Fibroblast of lung (primary cell): ENCODE measurements around the gene CADPS. TPM values are rescaled to one million over a fixed set of nuclear protein-coding genes. Genes with fewer than 3 reads are reported as not detected.

Experiments used
- DNase-seq, 2 donors: peaks; one replicate each; pipeline versions ENCODE4 v3.0.0 to v3.0.0-alpha.2; 2010; ENCODE audit warnings: low read depth in 2 of 2
- H2AFZ ChIP-seq: 2 replicates; pipeline ENCODE4 v1.5.1; 2012; ENCODE audit warnings: low read length, control low read depth, inconsistent platforms
- H3K27ac ChIP-seq: 2 replicates; pipeline ENCODE4 v1.5.1; 2011; ENCODE audit warnings: low read length, control low read depth; ENCODE audit not compliant: insufficient read depth
- H3K27me3 ChIP-seq: 2 replicates; pipeline ENCODE4 v1.5.1; 2011; ENCODE audit warnings: mild to moderate bottlenecking, low read length; ENCODE audit not compliant: control insufficient read depth, insufficient read depth
- H3K36me3 ChIP-seq: 2 replicates; pipeline ENCODE4 v1.5.1; 2011; ENCODE audit warnings: low read length; ENCODE audit not compliant: control insufficient read depth, insufficient read depth
- H3K4me1 ChIP-seq: 2 replicates; pipeline ENCODE4 v1.5.1; 2011; ENCODE audit warnings: low read length; ENCODE audit not compliant: control insufficient read depth, insufficient read depth; ENCODE audit errors: extremely low read depth
- H3K4me2 ChIP-seq: 2 replicates; pipeline ENCODE4 v1.5.1; 2011; ENCODE audit warnings: low read length, control low read depth; ENCODE audit not compliant: insufficient read depth; ENCODE audit errors: extremely low read depth
- H3K4me3 ChIP-seq, 4 experiments: fragments of 200-600 bp in 1 of 4; sonication (generic) in 1 of 4; replicated peaks in 1 of 4; 2 replicates each; pipeline ENCODE4 v1.5.1; 2011 to 2016; ENCODE audit warnings: low read length in 4 of 4, low read depth in 3 of 4, mild to moderate bottlenecking in 3 of 4, control low read depth in 2 of 4, inconsistent platforms in 1 of 4, mixed read lengths in 1 of 4; ENCODE audit not compliant: insufficient read depth in 1 of 4; ENCODE audit errors: control extremely low read depth in 1 of 4
- H3K79me2 ChIP-seq: 2 replicates; pipeline ENCODE4 v1.5.1; 2012; ENCODE audit warnings: mild to moderate bottlenecking, low read length, inconsistent platforms; ENCODE audit not compliant: control insufficient read depth, insufficient read depth
- H3K9ac ChIP-seq: 2 replicates; pipeline ENCODE4 v1.5.1; 2011; ENCODE audit warnings: mild to moderate bottlenecking, low read length, control low read depth; ENCODE audit not compliant: insufficient read depth
- H3K9me3 ChIP-seq: 2 replicates; pipeline ENCODE4 v1.5.1; 2012; ENCODE audit warnings: low read depth, low read length; ENCODE audit not compliant: control insufficient read depth, insufficient read depth
- H4K20me1 ChIP-seq: 2 replicates; pipeline ENCODE4 v1.5.1; 2011; ENCODE audit warnings: low read length; ENCODE audit not compliant: control insufficient read depth, insufficient read depth; ENCODE audit errors: extremely low read depth
- CTCF ChIP-seq, 2 donors: IDR thresholded peaks in 1 of 2; conservative IDR thresholded peaks in 1 of 2; 1 replicate in 1 of 2; 2 replicates in 1 of 2; pipeline ENCODE4 v1.5.1; 2011 to 2012; ENCODE audit warnings: low read length in 2 of 2, control low read depth in 1 of 2, inconsistent platforms in 1 of 2, low read depth in 1 of 2, mild to moderate bottlenecking in 1 of 2
- EZH2 ChIP-seq: IDR thresholded peaks from 2 replicates; pipeline ENCODE4 v1.5.1; 2012; ENCODE audit warnings: low read length, control low read depth, mild to moderate bottlenecking; ENCODE audit errors: missing control alignments
- polyA plus RNA-seq, 2 donors: library from polyadenylated mRNA; depleted of rRNA in 1 of 2; stranded (reverse) in 1 of 2; unstranded in 1 of 2; fragments of >200 nt; gene quantifications; 2 replicates each; pipeline ENCODE4 v1.2.1, GENCODE V29; 2011 to 2012; ENCODE audit warnings: missing spikeins in 1 of 2
- total RNA-seq: library from RNA; depleted of rRNA; stranded (reverse); fragments of >200 nt; gene quantifications from 2 replicates; pipeline ENCODE4 v1.2.1, GENCODE V29; 2014

CADPS gene
- total and polyA plus RNA-seq, 2 donors (not counting 1 experiment from before 2014, with no cell fraction given): 2.3 to 63.1 TPM

GRCh38 chr3:62797132-62797531 lies 78.1 kb downstream of the CADPS start:
- no peaks in the 10 kb centered on the region for H3K4me1 ChIP-seq
- no peak overlapping the region for H3K4me3 ChIP-seq
- H3K4me2 ChIP-seq: no peak overlapping the region
- no peaks in the 10 kb centered on the region for H3K79me2 ChIP-seq
- H3K27me3 ChIP-seq: no peaks in the 10 kb centered on the region
- no peak overlapping the region for H3K27ac ChIP-seq
- no peak overlapping the region for H3K9ac ChIP-seq
- no peaks in the 10 kb centered on the region for H3K9me3 ChIP-seq
- no peaks in the 10 kb centered on the region for H3K36me3 ChIP-seq
- H4K20me1 ChIP-seq: no peaks in the 10 kb centered on the region
- H2AFZ ChIP-seq: no peak overlapping the region
- TF ChIP-seq EZH2 (no peak), CTCF (conservative IDR thresholded peaks at IDR 0.05 in 1 of 2, IDR thresholded peaks at IDR 0.05 in 1 of 2; ENCODE audit: low read depth in 1 of 2, low read length in 2 of 2) (no peak)
- no peak for DNase-seq

GRCh38 chr3:62795978-62796657 lies 79.1 kb downstream of the CADPS start:
- Histone ChIP-seq H3K36me3 (no peaks in the 10 kb centered on the region), H3K27ac (no peak overlapping the region), H3K79me2 (no peaks in the 10 kb centered on the region), H2AFZ (no peak overlapping the region), H3K4me3 (no peak overlapping the region), H3K27me3 (no peaks in the 10 kb centered on the region), H3K4me1 (no peaks in the 10 kb centered on the region), H3K4me2 (no peak overlapping the region), H4K20me1 (no peaks in the 10 kb centered on the region), H3K9me3 (no peaks in the 10 kb centered on the region), H3K9ac (no peak overlapping the region)
- DNase-seq: no peak
- TF ChIP-seq CTCF (conservative IDR thresholded peaks at IDR 0.05 in 1 of 2, IDR thresholded peaks at IDR 0.05 in 1 of 2; ENCODE audit: low read depth in 1 of 2, low read length in 2 of 2): no peak
- TF ChIP-seq EZH2: no peak

- no peaks in the 10 kb centered on the region for H3K27me3 ChIP-seq
- no peak for TF ChIP-seq CTCF (conservative IDR thresholded peaks at IDR 0.05 in 1 of 2, IDR thresholded peaks at IDR 0.05 in 1 of 2; ENCODE audit: low read depth in 1 of 2, low read length in 2 of 2)
- no peak for TF ChIP-seq EZH2
- peak in 1 of 2 donors; percentile 59 for DNase-seq
Measured at GRCh38 chr3:62793946-62794345, 81.3 kb downstream of the CADPS start.

More at GRCh38 chr3:62793946-62794345, 81.3 kb downstream of the CADPS start:
- H2AFZ ChIP-seq: no peak overlapping the region
- H3K36me3 ChIP-seq: no peaks in the 10 kb centered on the region
- H3K27ac ChIP-seq: no peak overlapping the region
- H3K9ac ChIP-seq: no peak overlapping the region
- no peaks in the 10 kb centered on the region for H3K9me3 ChIP-seq
- H3K4me2 ChIP-seq: no peak overlapping the region
- no peaks in the 10 kb centered on the region for H3K79me2 ChIP-seq
- no peaks in the 10 kb centered on the region for H3K4me1 ChIP-seq
- no peaks in the 10 kb centered on the region for H4K20me1 ChIP-seq
- H3K4me3 ChIP-seq: no peak overlapping the region
